Endothelial cell (in vitro differentiated cells): Measurements from ENCODE around the gene SFXN3. TPM values are rescaled to one million over a fixed set of nuclear protein-coding genes. Genes with fewer than 3 reads are reported as not detected.

Experiments
- DNase-seq: peaks from one replicate; pipeline ENCODE4 v3.0.0; 2021; ENCODE audit warnings: low spot score
- H3K27ac Mint-ChIP-seq: one replicate; pipeline ENCODE4 v1.8.0; 2021; ENCODE audit warnings: mixed read lengths, inconsistent platforms; ENCODE audit not compliant: unreplicated experiment
- H3K27me3 Mint-ChIP-seq: one replicate; pipeline ENCODE4 v1.8.0; 2021; ENCODE audit warnings: mild to moderate bottlenecking, moderate library complexity, mixed read lengths, inconsistent platforms; ENCODE audit not compliant: unreplicated experiment
- H3K36me3 Mint-ChIP-seq: one replicate; pipeline ENCODE4 v1.8.0; 2021; ENCODE audit warnings: mild to moderate bottlenecking, low read depth, mixed read lengths, inconsistent platforms; ENCODE audit not compliant: unreplicated experiment
- H3K4me1 Mint-ChIP-seq: one replicate; pipeline ENCODE4 v1.8.0; 2021; ENCODE audit warnings: mild to moderate bottlenecking, mixed read lengths, inconsistent platforms; ENCODE audit not compliant: unreplicated experiment
- H3K4me3 Mint-ChIP-seq: one replicate; pipeline ENCODE4 v1.8.0; 2021; ENCODE audit warnings: mild to moderate bottlenecking, mixed read lengths, inconsistent platforms; ENCODE audit not compliant: unreplicated experiment
- H3K9me3 Mint-ChIP-seq: one replicate; pipeline ENCODE4 v1.8.0; 2021; ENCODE audit warnings: mixed read lengths, inconsistent platforms; ENCODE audit not compliant: unreplicated experiment
- CTCF ChIP-seq: fragments of 200-600 bp; sonication (generic); IDR thresholded peaks from one replicate; pipeline ENCODE4 v1.5.0; 2021; ENCODE audit warnings: antibody characterized with exemption; ENCODE audit not compliant: unreplicated experiment
- total RNA-seq: library from RNA; stranded (reverse); fragmentation: NEBNext Ultra II Directional; extraction: Animal tissue kit (Norgen Biotek cat#: 25700); gene quantifications from one replicate; pipeline ENCODE4 v1.2.1, GENCODE V29; 2021; ENCODE audit not compliant: unreplicated experiment

SFXN3 gene
- total RNA-seq, 1 donor from 2014 or later, result 27.1 TPM

GRCh38 chr10:101067356-101068083, 36.5 kb downstream of the SFXN3 start:
- peaks cover 5% of the 10 kb centered on the region for H3K27me3 Mint-ChIP-seq
- DNase-seq, result peak; percentile 83
- H3K9me3 Mint-ChIP-seq, result no peaks in the 10 kb centered on the region
- peak overlapping the region; percentile 91 for H3K4me3 Mint-ChIP-seq
- H3K27ac Mint-ChIP-seq, result no peak overlapping the region
- no peaks in the 10 kb centered on the region for H3K36me3 Mint-ChIP-seq
- TF ChIP-seq CTCF, result peak; percentile 85
- peaks cover 34% of the 10 kb centered on the region for H3K4me1 Mint-ChIP-seq

GRCh38 chr10:101069441-101069840, 38.4 kb downstream of the SFXN3 start:
- H3K4me3 Mint-ChIP-seq, result no peak overlapping the region
- TF ChIP-seq CTCF, result no peak
- peaks cover 8% of the 10 kb centered on the region for H3K27me3 Mint-ChIP-seq
- H3K36me3 Mint-ChIP-seq, result no peaks in the 10 kb centered on the region
- no peaks in the 10 kb centered on the region for H3K9me3 Mint-ChIP-seq
- no peak for DNase-seq
- peaks cover 22% of the 10 kb centered on the region for H3K4me1 Mint-ChIP-seq
- no peak overlapping the region for H3K27ac Mint-ChIP-seq

GRCh38 chr10:101070098-101070497, 39.1 kb downstream of the SFXN3 start:
- Mint-ChIP-seq H3K27me3 (peaks cover 8% of the 10 kb centered on the region), H3K9me3 (no peaks in the 10 kb centered on the region)
- TF ChIP-seq CTCF, result no peak

GRCh38 chr10:101071267-101071884, 40.3 kb downstream of the SFXN3 start:
- peaks cover 8% of the 10 kb centered on the region for H3K4me1 Mint-ChIP-seq
- no peak for DNase-seq
- no peaks in the 10 kb centered on the region for H3K36me3 Mint-ChIP-seq
- H3K27ac Mint-ChIP-seq, result no peak overlapping the region
- no peak for TF ChIP-seq CTCF
- H3K27me3 Mint-ChIP-seq, result peaks cover 12% of the 10 kb centered on the region
- H3K9me3 Mint-ChIP-seq, result no peaks in the 10 kb centered on the region
- no peak overlapping the region for H3K4me3 Mint-ChIP-seq

More at GRCh38 chr10:101070098-101070497, 39.1 kb downstream of the SFXN3 start:
- Mint-ChIP-seq H3K4me3 (no peak overlapping the region), H3K27ac (no peak overlapping the region), H3K4me1 (peaks cover 15% of the 10 kb centered on the region), H3K36me3 (no peaks in the 10 kb centered on the region)
- DNase-seq, result no peak

- Mint-ChIP-seq H3K27ac (no peak overlapping the region), H3K4me1 (peaks cover 8% of the 10 kb centered on the region), H3K27me3 (peaks cover 12% of the 10 kb centered on the region), H3K9me3 (no peaks in the 10 kb centered on the region), H3K36me3 (no peaks in the 10 kb centered on the region), H3K4me3 (no peak overlapping the region)
- no peak for DNase-seq
- TF ChIP-seq CTCF, result no peak
Observed at GRCh38 chr10:101071885-101072433, 40.9 kb downstream of the SFXN3 start.
